Mesendoderm (in vitro differentiated cells): ENCODE measurements around the gene GADD45GIP1.

Source experiments
- DNase-seq: peaks from one replicate; pipeline ENCODE4 v3.0.0; 2013
- H2AK5ac ChIP-seq: 2 replicates; pipeline ENCODE4 v1.6.1; 2013; ENCODE audit warnings: low read length, inconsistent platforms
- H2BK120ac ChIP-seq: 2 replicates; pipeline ENCODE4 v1.6.1; 2013; ENCODE audit warnings: low read depth, mild to moderate bottlenecking, low read length, moderate library complexity, mixed read lengths
- H2BK15ac ChIP-seq: replicated peaks from 2 replicates; pipeline ENCODE4 v1.6.1; 2013; ENCODE audit warnings: low read depth, mild to moderate bottlenecking, moderate library complexity
- H2BK5ac ChIP-seq: 2 replicates; pipeline ENCODE4 v1.6.1; 2013; ENCODE audit warnings: low read length, inconsistent platforms
- H3K18ac ChIP-seq: 2 replicates; pipeline ENCODE4 v1.6.1; 2013; ENCODE audit warnings: mild to moderate bottlenecking, low read length, mixed read lengths
- H3K23ac ChIP-seq: one replicate; pipeline ENCODE4 v1.6.1; 2013; ENCODE audit warnings: low read length
- H3K27ac ChIP-seq: 2 replicates; pipeline ENCODE4 v1.5.1; 2013; ENCODE audit warnings: low read depth, mild to moderate bottlenecking, inconsistent platforms, low read length, moderate library complexity
- H3K27me3 ChIP-seq: 2 replicates; pipeline ENCODE4 v1.6.1; 2013; ENCODE audit warnings: low read length, control low read depth, mild to moderate bottlenecking, inconsistent platforms; ENCODE audit not compliant: insufficient read depth, poor library complexity
- H3K36me3 ChIP-seq: 2 replicates; pipeline ENCODE4 v1.6.1; 2013; ENCODE audit warnings: low read length, inconsistent platforms; ENCODE audit not compliant: control insufficient read depth, insufficient read depth
- H3K4ac ChIP-seq: one replicate; pipeline ENCODE4 v1.6.1; 2013; ENCODE audit warnings: low read depth, mild to moderate bottlenecking, low read length, moderate library complexity
- H3K4me1 ChIP-seq: 2 replicates; pipeline ENCODE4 v1.6.1; 2013; ENCODE audit warnings: low read depth, low read length, inconsistent platforms; ENCODE audit not compliant: control insufficient read depth
- H3K4me2 ChIP-seq: 2 replicates; pipeline ENCODE4 v1.6.1; 2013; ENCODE audit warnings: low read length
- H3K4me3 ChIP-seq: 2 replicates; pipeline ENCODE4 v1.5.1; 2013; ENCODE audit warnings: mild to moderate bottlenecking, low read length
- H3K56ac ChIP-seq: one replicate; pipeline ENCODE4 v1.6.1; 2013; ENCODE audit warnings: low read length
- H3K79me1 ChIP-seq: 2 replicates; pipeline ENCODE4 v1.6.1; 2013; ENCODE audit warnings: low read length, inconsistent platforms
- H3K79me2 ChIP-seq: 2 replicates; pipeline ENCODE4 v1.6.1; 2013; ENCODE audit warnings: mild to moderate bottlenecking, low read length; ENCODE audit not compliant: control insufficient read depth, insufficient read depth
- H3K9ac ChIP-seq: 2 replicates; pipeline ENCODE4 v1.6.1; 2013; ENCODE audit warnings: low read length, inconsistent platforms
- H4K5ac ChIP-seq: one replicate; pipeline ENCODE4 v1.6.1; 2013; ENCODE audit warnings: low read length
- H4K8ac ChIP-seq: one replicate; pipeline ENCODE4 v1.6.1; 2013; ENCODE audit warnings: low read depth, mild to moderate bottlenecking, control low read depth, low read length, moderate library complexity
- WGBS: extraction: QIAGEN DNeasy Blood & Tissue Kit; methylation state at CpG from one replicate; pipeline ENCODE4 v1.1.7; 2013; ENCODE audit warnings: low lambda C conversion rate, missing lambda C conversion rate; ENCODE audit not compliant: insufficient coverage; ENCODE audit errors: extremely low coverage; 5-methylcytosine and 5-hydroxymethylcytosine counted together

Gene GADD45GIP1

GRCh38 chr19:13002166-13002898 lies 45.3 kb upstream of the GADD45GIP1 start:
- H3K27me3 ChIP-seq = peaks cover 23% of the 10 kb centered on the region
- no peak overlapping the region for H3K4me3 ChIP-seq
- H3K36me3 ChIP-seq = no peaks in the 10 kb centered on the region
- H2BK15ac ChIP-seq = no peak overlapping the region
- H2AK5ac ChIP-seq = no peak overlapping the region
- no peak overlapping the region for H4K8ac ChIP-seq
- no peak for DNase-seq
- H3K4ac ChIP-seq = no peak overlapping the region
- no CpG with 5 or more reads among the region's 29 CpGs for WGBS
- H3K56ac ChIP-seq = no peak overlapping the region
- H3K79me1 ChIP-seq = no peaks in the 10 kb centered on the region
- H2BK5ac ChIP-seq = no peak overlapping the region
- no peak overlapping the region for H3K4me2 ChIP-seq
- no peak overlapping the region for H4K5ac ChIP-seq
- H3K79me2 ChIP-seq = no peaks in the 10 kb centered on the region
- H3K23ac ChIP-seq = no peak overlapping the region
- H3K27ac ChIP-seq = no peak overlapping the region
- no peaks in the 10 kb centered on the region for H3K4me1 ChIP-seq
- H3K18ac ChIP-seq = no peak overlapping the region
- no peak overlapping the region for H2BK120ac ChIP-seq
- H3K9ac ChIP-seq = no peak overlapping the region

GRCh38 chr19:13001502-13002165 lies 44.6 kb upstream of the GADD45GIP1 start:
- no peak overlapping the region for H3K4me3 ChIP-seq
- no peak overlapping the region for H2BK120ac ChIP-seq
- no peak overlapping the region for H3K18ac ChIP-seq
- no peak overlapping the region for H3K4ac ChIP-seq
- H4K8ac ChIP-seq = no peak overlapping the region
- no peak for DNase-seq
- H3K36me3 ChIP-seq = no peaks in the 10 kb centered on the region
- no peak overlapping the region for H3K23ac ChIP-seq
- H3K79me1 ChIP-seq = no peaks in the 10 kb centered on the region
- no peak overlapping the region for H2BK5ac ChIP-seq
- H3K4me2 ChIP-seq = no peak overlapping the region
- H3K56ac ChIP-seq = no peak overlapping the region
- H3K9ac ChIP-seq = no peak overlapping the region
- H3K4me1 ChIP-seq = no peaks in the 10 kb centered on the region
- H3K27me3 ChIP-seq = peaks cover 28% of the 10 kb centered on the region
- no CpG with 5 or more reads among the region's 41 CpGs for WGBS
- no peak overlapping the region for H3K27ac ChIP-seq
- no peak overlapping the region for H2AK5ac ChIP-seq
- H4K5ac ChIP-seq = no peak overlapping the region
- H3K79me2 ChIP-seq = no peaks in the 10 kb centered on the region
- no peak overlapping the region for H2BK15ac ChIP-seq

DNA sequence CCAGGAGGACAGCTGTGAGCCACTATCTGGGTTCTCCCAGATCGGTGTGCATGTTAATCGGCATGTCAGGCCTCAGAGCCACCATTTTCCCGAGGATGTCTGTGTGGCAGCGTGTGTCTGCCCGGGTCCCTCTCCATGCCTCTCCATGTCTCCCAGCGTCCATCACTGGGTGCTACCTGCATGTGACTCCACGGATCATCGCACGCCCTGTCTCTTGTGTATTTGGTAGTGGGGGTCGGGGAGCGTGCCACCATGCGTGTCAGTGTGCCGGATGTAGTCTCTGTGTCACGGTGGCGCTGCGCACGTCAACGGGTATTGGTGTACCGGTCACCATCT lies 44.1 kb upstream of the GADD45GIP1 start:
- H3K27ac ChIP-seq = no peak overlapping the region
- no peak overlapping the region for H3K23ac ChIP-seq
- H3K56ac ChIP-seq = no peak overlapping the region
- peaks cover 33% of the 10 kb centered on the region for H3K27me3 ChIP-seq
- H3K9ac ChIP-seq = no peak overlapping the region
- H3K4me2 ChIP-seq = no peak overlapping the region
- no peak overlapping the region for H2BK5ac ChIP-seq
- no peak overlapping the region for H3K18ac ChIP-seq
- no peaks in the 10 kb centered on the region for H3K79me1 ChIP-seq
- H3K4me1 ChIP-seq = no peaks in the 10 kb centered on the region
- H3K79me2 ChIP-seq = no peaks in the 10 kb centered on the region
- no peak for DNase-seq
- no peak overlapping the region for H2BK120ac ChIP-seq
- no peak overlapping the region for H4K8ac ChIP-seq
- no peak overlapping the region for H4K5ac ChIP-seq
- no CpG with 5 or more reads among the region's 19 CpGs for WGBS
- no peak overlapping the region for H3K4me3 ChIP-seq
- no peak overlapping the region for H2AK5ac ChIP-seq
- no peak overlapping the region for H3K4ac ChIP-seq
- no peak overlapping the region for H2BK15ac ChIP-seq
- H3K36me3 ChIP-seq = no peaks in the 10 kb centered on the region

GRCh38 chr19:12997967-12998940 lies 41.2 kb upstream of the GADD45GIP1 start:
- H4K5ac ChIP-seq = no peak overlapping the region
- no peak overlapping the region for H2BK15ac ChIP-seq
- no peak overlapping the region for H2BK120ac ChIP-seq
- WGBS = no CpG with 5 or more reads among the region's 32 CpGs
- H3K27me3 ChIP-seq = peaks cover 36% of the 10 kb centered on the region
- no peak overlapping the region for H3K56ac ChIP-seq
- H3K79me2 ChIP-seq = no peaks in the 10 kb centered on the region
- H3K23ac ChIP-seq = no peak overlapping the region
- H3K79me1 ChIP-seq = no peaks in the 10 kb centered on the region
- H3K4me1 ChIP-seq = no peaks in the 10 kb centered on the region
- H3K18ac ChIP-seq = no peak overlapping the region
- H4K8ac ChIP-seq = no peak overlapping the region
- H2BK5ac ChIP-seq = no peak overlapping the region
- H3K4me2 ChIP-seq = no peak overlapping the region
- H3K9ac ChIP-seq = no peak overlapping the region
- no peak overlapping the region for H2AK5ac ChIP-seq
- H3K36me3 ChIP-seq = no peaks in the 10 kb centered on the region
- H3K27ac ChIP-seq = no peak overlapping the region
- H3K4me3 ChIP-seq = no peak overlapping the region
- no peak for DNase-seq
- no peak overlapping the region for H3K4ac ChIP-seq

DNA sequence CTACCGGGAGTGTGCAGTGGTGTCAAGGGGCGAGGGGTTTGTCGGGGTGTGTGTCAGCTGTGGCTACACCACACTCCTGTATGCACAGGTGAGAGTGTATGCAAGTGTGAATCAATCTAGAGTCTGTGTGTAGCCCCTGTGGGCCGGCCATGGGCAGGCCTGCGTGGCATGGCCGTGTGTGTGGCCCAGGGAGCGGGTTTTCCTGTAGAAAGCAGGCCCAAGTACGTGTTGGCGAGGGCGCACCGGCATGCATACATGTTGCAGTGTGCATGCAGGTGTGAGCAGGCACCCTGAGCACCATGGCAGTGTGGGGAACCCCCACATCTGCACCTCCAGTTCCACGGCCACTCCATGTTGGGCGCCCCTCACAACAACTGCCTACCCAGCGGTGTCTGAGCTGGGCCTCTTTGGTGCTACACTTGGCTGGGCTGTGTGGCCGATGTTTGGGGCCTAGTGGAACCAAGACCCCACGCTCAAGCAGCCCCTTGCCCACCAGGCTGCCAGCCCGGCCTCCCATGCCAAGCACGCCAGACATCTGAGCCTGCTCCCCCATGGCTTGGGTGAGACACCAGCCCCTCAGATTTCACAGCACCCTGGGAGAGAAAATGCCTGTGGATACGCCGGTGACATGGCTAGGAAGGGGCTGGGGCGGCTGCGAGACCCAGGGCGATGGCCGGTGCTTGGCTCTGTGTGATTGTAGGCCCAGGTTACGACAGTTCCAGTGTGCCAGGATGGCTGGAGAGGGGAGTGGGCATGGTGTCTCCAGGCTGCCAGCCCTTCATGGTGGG lies 40.4 kb upstream of the GADD45GIP1 start:
- no peak overlapping the region for H3K4ac ChIP-seq
- no peak overlapping the region for H4K5ac ChIP-seq
- no peak overlapping the region for H3K4me2 ChIP-seq
- no peak overlapping the region for H3K56ac ChIP-seq
- no peaks in the 10 kb centered on the region for H3K79me1 ChIP-seq
- no peak overlapping the region for H3K9ac ChIP-seq
- H2BK5ac ChIP-seq = no peak overlapping the region
- H2BK120ac ChIP-seq = no peak overlapping the region
- H3K79me2 ChIP-seq = no peaks in the 10 kb centered on the region
- no peak overlapping the region for H3K23ac ChIP-seq
- no CpG with 5 or more reads among the region's 25 CpGs for WGBS
- H3K4me1 ChIP-seq = no peaks in the 10 kb centered on the region
- no peak overlapping the region for H3K18ac ChIP-seq
- H3K4me3 ChIP-seq = no peak overlapping the region
- H3K27me3 ChIP-seq = peaks cover 36% of the 10 kb centered on the region
- no peak overlapping the region for H2BK15ac ChIP-seq
- H2AK5ac ChIP-seq = no peak overlapping the region
- DNase-seq = no peak
- no peaks in the 10 kb centered on the region for H3K36me3 ChIP-seq
- H4K8ac ChIP-seq = no peak overlapping the region
- no peak overlapping the region for H3K27ac ChIP-seq
